SIG-M5 treated with dmso at 0.1 percent for 504 hours (cell line): ENCODE measurements around the gene TMEM168.
"Not testable (repeated sequence)": the region's sequence is repeated elsewhere in the genome, so short reads cannot be mapped to it uniquely, and the experiment has no call there.

ENCODE experiments used
- DNase-seq: peaks from one replicate; lab custom pipeline; 2025; ENCODE audit not compliant: unreplicated experiment; lab: John Stamatoyannopoulos, UW

The TMEM168 gene, protein sequence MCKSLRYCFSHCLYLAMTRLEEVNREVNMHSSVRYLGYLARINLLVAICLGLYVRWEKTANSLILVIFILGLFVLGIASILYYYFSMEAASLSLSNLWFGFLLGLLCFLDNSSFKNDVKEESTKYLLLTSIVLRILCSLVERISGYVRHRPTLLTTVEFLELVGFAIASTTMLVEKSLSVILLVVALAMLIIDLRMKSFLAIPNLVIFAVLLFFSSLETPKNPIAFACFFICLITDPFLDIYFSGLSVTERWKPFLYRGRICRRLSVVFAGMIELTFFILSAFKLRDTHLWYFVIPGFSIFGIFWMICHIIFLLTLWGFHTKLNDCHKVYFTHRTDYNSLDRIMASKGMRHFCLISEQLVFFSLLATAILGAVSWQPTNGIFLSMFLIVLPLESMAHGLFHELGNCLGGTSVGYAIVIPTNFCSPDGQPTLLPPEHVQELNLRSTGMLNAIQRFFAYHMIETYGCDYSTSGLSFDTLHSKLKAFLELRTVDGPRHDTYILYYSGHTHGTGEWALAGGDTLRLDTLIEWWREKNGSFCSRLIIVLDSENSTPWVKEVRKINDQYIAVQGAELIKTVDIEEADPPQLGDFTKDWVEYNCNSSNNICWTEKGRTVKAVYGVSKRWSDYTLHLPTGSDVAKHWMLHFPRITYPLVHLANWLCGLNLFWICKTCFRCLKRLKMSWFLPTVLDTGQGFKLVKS

DNA sequence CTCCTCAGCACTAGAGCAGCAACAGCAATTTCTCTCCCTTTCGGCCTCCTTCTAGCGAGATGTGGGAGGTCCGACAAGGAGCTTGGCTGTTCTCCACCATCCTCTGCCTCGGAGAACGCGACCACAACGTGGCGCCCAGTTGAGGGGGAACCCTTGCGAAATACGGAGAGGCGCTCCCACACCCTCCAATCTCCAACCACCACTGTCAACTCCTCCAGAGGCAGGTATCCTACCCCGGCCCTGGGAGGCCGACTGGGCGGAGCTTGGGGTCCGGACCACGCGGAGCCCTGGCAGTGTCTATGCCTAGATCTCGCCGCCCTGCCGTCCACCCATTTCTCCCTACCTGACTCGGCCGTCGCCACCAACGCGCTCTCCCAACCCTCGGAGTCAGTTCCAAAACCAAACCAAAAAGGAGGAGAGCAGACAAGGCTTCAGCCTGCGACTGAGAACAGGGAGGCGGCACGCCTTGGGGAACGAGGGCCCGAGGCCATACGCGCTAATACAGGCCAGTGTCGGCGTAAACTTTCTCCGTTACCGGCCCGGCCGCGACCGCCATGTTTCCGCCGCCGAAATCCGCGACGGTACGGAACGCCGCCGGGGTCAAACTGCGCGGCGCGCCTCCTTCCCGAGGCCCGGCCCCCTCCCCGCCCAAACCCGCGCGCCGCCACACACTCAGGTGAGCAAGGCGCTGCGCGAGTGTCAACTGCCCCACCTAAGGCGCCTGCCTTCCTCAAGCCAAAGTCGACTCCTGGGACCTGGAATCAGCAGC lies at the start of gene TMEM168:
TSS of gene TMEM168 (minus strand) at position 577 of the 769 bp plus-strand sequence. CDS start 5,568 bp downstream, outside the sequence.
- peak; percentile 68 for DNase-seq

DNA sequence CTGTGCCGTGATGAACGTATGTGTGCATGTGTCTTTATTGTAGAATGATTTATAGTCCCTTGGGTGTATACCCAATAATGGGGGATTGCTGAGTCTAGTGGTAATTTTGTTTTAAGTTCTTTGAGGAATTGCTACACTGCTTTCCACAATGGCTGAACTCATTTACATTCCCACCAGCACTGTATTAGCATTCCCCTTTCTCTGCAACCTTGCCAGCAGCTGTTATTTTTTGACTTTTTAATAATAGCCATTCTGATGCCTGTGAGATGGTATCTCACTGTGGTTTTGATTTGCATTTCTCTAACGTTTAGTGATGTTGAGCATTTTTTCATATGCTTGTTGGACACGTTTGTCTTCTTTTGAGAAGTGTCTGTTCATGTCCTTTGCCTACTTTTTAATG lies 45.7 kb upstream of the TMEM168 start:
- DNase-seq, result not testable (repeated sequence)

- DNase-seq, result no peak
Measured at GRCh38 chr7:112833082-112833481, 42.9 kb upstream of the TMEM168 start.

GRCh38 chr7:112830769-112831168 lies 40.6 kb upstream of the TMEM168 start:
- DNase-seq, result no peak

DNA sequence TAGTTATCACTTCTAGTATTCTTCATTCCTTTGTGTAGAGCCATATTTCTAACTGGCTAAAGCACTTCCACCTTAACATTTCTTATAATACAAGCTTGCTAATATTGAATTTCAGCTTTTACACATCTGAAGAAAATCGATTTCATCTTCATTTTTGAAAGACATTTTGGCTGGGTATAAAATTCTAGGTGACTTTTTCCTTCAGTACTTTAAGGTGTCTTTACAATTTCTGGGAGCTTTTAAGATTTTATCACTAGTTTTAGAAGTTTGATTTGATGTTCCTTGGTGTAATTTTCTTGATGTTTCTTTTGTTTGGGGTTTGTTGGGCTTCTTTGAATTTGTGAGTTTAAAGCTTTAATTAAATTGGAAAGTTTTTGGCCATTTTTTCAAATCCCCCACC lies 38.5 kb upstream of the TMEM168 start:
- no peak for DNase-seq

GRCh38 chr7:112821345-112821744 lies 31.2 kb upstream of the TMEM168 start:
- no peak for DNase-seq

- DNase-seq, result no peak
Measured at GRCh38 chr7:112819536-112819935, 29.3 kb upstream of the TMEM168 start.

- DNase-seq, result no peak
Measured at GRCh38 chr7:112806156-112806555, 16.0 kb upstream of the TMEM168 start.

- no peak for DNase-seq
Measured at GRCh38 chr7:112802406-112802805, 12.2 kb upstream of the TMEM168 start.

DNA sequence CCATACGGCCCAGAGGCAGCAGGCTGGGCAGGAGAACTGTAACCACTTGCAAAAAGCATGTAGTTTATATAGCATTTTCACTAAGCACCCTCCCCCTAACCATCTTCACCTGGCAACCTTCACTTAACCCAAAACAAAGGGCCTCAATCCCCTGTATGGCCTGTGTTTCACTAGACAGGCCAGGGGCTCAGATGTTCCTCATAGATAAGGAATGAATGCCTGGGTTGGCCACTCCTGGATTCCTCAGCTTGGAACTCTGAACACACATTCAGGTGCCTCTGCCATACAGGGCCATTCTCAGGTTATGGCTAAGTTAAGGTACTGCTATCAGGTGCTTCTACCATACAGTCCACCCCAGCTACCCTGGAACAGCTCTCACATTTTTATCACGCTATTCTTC lies 10.3 kb upstream of the TMEM168 start:
- DNase-seq, result no peak

DNA sequence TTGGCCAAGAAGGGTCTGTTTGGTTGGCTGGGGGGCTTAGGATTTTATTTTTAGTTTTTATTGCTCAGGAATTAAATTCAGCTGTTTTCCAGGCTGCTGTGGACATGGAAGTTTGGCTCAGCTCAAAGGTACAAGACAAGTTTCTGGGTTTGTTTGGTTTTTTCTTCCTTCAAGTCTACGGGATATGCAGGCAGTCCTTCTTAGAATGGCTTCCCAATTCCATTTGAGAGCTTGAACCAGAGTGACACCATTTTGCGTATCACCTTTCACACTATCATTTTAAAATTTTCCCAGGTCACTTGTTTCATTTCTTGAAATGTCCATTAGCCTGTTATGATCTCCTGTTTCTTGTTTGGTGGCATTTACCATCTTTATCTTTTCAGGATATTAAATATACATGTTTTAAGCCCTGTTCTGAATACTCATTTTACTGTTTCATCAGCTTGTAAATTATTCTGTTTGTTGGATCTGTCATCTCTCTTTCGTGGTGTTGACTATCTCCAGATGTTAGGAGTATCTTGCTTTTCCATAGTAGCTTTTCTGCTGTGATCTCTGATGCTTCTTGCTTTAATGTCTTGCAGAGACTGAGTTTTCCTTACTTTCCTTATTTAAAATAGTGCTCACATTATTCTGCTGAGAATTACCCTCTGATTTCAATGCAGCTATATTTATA lies 9.4 kb upstream of the TMEM168 start:
- no peak for DNase-seq

DNA sequence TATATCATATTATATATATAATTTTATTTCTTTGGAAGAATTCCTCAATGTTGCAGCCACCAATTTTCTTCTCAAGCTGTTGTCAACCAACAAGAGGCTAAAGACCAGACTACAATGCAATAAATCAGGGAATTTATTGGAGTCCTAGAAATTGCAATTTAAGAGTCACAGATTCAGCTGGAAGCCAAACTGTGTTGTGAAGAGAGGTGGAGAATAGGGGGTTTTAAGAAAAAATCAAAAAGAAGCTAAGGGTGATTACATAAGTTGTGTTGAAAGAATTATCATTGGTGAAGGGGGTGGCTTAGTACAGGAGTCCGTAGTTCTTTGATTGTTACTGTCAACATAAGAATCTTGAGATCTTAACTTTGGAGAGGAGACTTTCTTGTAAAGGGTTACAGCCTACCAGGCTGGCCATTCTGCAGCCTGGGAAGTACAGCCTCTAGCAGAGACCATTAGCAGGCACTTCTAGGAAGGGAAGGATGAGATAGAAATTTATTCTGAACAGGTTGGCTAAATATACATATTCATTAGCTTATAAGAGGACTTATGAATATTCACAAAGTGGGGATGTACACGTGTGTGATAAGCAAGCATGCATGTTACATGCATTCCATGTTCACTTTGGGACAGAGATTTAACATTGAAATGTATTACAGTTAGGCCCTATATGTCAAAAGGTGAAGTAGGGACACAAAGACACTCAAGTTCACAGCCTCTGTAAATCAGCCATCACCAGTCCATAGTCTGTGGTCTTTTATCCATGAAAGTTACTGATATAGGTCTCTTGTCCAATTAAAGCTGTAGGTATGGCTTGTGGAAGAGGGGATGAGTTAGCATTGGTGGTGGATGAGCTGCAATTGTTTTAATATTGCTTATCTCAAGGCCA lies 8.3 kb upstream of the TMEM168 start:
- peak; percentile 57 for DNase-seq

- not testable (repeated sequence) for DNase-seq
Measured at GRCh38 chr7:112796552-112796951, 6.4 kb upstream of the TMEM168 start.

- DNase-seq, result no peak
Measured at GRCh38 chr7:112792441-112792840, 2.2 kb upstream of the TMEM168 start.

DNA sequence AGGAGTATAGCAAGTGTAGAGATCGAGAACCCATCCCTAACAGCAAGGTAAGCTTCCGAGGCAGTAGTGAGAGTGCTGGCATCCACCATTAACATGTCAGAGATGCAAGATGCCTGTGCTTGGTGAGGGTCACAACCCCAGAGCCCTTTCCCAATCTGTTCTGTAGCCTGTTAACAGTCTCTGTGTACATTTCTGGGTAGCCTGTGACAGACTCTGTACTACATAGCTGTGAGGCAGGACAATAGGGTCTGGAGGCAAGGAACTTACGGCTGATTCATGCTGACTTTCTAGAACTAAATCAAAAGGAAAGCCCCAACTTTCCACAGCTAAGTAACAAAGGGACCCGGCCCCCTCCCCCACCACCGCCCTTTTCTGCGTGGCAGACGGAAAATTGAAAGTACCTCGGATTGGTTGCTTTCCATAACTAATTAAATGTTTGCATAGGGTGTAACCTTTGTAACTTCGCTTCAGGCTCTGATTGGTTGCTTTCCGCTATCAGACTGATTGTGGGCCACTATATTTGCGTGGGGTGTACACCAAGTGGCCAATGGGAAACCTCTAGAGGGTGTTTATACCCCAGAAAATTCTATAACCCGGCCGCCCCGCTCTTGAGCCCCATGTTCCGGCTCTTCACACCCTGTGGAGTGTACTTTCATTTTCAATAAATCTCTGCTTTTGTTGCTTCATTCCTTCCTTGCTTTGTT lies 1.4 kb upstream of the TMEM168 start:
- no peak for DNase-seq

DNA sequence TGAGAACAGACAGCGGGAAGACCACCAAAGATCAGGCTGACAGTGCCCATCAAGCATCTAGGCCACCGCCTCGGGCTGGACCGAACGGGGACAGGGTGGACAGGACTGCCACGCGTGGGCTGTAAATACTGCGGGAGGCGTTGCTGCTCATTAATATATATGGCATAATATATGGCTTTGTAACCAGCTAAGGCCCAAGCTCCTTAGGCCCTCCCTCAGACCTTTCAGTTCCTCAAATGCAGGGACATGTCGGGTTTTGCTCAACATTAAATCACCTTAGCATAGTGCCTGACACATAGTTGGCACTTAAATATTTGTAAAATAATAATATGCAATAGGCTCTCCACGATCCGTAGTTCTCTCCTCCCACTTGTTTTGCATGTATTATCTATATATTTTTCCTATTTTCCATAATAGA lies 402 bp upstream of the TMEM168 start:
- DNase-seq, result peak; percentile 60

GRCh38 chr7:112789453-112789816 lies 758 bp downstream of the TMEM168 start:
- peak; percentile 5 for DNase-seq

DNA sequence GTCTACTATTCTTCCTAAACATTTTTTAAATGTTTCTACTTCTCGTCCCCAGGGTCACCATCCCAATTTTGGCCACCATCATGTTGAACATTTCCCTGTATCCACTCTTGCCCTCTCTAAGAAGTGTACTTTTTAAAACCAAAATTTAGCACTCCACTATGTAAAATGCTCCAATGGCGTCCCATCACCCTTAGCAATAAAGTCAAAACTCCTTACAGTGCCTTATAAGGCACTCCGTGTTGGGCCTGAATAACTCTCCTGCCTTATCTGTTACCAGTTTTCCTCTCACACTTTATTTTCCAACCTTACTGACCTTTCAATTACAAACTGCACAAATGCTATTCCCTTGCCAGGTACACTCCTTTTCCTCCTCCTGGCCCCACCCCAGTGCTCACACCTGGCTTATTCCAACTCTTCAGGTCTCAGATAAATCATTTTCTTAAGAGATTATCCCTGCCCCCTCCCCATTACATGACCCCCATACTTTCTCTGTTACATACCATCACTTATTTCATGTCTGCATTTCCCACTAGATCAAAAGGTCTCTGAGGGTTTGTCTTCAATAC lies 1.3 kb downstream of the TMEM168 start:
- no peak for DNase-seq

DNA sequence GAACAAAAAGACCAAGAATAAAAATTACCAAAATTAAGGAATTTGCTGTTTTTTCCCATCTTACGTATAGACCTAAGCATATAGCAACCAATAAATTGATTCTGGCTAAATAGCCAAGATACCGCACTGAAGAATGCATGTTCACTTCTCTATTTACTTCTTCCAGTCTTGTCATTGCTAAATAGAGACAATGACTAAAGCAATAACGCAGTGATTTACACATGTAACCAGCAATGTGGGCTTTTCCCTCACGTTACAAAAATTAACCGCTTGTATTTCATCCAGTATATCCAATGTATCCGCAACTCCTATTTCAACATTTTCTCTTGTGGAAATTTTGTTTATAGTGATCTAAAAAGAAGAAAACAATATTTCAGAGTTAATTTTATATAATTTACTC lies 5.6 kb downstream of the TMEM168 start:
- no peak for DNase-seq
